Panc1 (cell line): ENCODE results near the gene KCNQ1.

Source experiments
- POLR2AphosphoS5 ChIP-seq: IDR thresholded peaks from 2 replicates; pipeline ENCODE4 v1.6.1; 2012; ENCODE audit warnings: mild to moderate bottlenecking, low read depth, low read length, moderate library complexity
- TCF7L2 ChIP-seq: IDR thresholded peaks from 2 replicates; pipeline ENCODE4 v1.6.1; 2011; ENCODE audit warnings: mild to moderate bottlenecking, low read depth, low read length, inconsistent platforms
- TF ChIP-seq, protein P1 (sequence below): fragments of 450-650 bp; IDR thresholded peaks from 2 replicates; pipeline ENCODE4 v1.5.1; 2017; ENCODE audit warnings: mild to moderate bottlenecking
- TF ChIP-seq, protein P2 (sequence below), 2 experiments: IDR thresholded peaks; 2 replicates each; pipeline ENCODE4 v1.6.1; 2011 to 2012; ENCODE audit warnings: low read depth in 2 of 2, control low read depth in 1 of 2, low read length in 1 of 2, mild to moderate bottlenecking in 1 of 2, moderate library complexity in 1 of 2; ENCODE audit not compliant: insufficient read depth in 1 of 2

GRCh38 chr11:2766166-2766565 lies 321.4 kb downstream of the KCNQ1 start:
- TF ChIP-seq, protein P1, sequence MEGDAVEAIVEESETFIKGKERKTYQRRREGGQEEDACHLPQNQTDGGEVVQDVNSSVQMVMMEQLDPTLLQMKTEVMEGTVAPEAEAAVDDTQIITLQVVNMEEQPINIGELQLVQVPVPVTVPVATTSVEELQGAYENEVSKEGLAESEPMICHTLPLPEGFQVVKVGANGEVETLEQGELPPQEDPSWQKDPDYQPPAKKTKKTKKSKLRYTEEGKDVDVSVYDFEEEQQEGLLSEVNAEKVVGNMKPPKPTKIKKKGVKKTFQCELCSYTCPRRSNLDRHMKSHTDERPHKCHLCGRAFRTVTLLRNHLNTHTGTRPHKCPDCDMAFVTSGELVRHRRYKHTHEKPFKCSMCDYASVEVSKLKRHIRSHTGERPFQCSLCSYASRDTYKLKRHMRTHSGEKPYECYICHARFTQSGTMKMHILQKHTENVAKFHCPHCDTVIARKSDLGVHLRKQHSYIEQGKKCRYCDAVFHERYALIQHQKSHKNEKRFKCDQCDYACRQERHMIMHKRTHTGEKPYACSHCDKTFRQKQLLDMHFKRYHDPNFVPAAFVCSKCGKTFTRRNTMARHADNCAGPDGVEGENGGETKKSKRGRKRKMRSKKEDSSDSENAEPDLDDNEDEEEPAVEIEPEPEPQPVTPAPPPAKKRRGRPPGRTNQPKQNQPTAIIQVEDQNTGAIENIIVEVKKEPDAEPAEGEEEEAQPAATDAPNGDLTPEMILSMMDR, result no peak
- TF ChIP-seq, protein P2, sequence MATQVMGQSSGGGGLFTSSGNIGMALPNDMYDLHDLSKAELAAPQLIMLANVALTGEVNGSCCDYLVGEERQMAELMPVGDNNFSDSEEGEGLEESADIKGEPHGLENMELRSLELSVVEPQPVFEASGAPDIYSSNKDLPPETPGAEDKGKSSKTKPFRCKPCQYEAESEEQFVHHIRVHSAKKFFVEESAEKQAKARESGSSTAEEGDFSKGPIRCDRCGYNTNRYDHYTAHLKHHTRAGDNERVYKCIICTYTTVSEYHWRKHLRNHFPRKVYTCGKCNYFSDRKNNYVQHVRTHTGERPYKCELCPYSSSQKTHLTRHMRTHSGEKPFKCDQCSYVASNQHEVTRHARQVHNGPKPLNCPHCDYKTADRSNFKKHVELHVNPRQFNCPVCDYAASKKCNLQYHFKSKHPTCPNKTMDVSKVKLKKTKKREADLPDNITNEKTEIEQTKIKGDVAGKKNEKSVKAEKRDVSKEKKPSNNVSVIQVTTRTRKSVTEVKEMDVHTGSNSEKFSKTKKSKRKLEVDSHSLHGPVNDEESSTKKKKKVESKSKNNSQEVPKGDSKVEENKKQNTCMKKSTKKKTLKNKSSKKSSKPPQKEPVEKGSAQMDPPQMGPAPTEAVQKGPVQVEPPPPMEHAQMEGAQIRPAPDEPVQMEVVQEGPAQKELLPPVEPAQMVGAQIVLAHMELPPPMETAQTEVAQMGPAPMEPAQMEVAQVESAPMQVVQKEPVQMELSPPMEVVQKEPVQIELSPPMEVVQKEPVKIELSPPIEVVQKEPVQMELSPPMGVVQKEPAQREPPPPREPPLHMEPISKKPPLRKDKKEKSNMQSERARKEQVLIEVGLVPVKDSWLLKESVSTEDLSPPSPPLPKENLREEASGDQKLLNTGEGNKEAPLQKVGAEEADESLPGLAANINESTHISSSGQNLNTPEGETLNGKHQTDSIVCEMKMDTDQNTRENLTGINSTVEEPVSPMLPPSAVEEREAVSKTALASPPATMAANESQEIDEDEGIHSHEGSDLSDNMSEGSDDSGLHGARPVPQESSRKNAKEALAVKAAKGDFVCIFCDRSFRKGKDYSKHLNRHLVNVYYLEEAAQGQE (IDR thresholded peaks at IDR 0.05; ENCODE audit: insufficient read depth in 1 of 2, low read depth in 2 of 2, low read length in 1 of 2), result no peak
- TF ChIP-seq TCF7L2 (no peak), POLR2AphosphoS5 (no peak)
